ENCODE data around the gene CYTL1.

GRCh38 chr4:4991541-4992099 lies 27.6 kb downstream of the CYTL1 start:
- no peak for TF ChIP-seq POLR2A (IDR thresholded peaks at IDR 0.05)
- no peak for TF ChIP-seq CTCF (IDR thresholded peaks at IDR 0.05)
- no peak for TF ChIP-seq POLR2AphosphoS5 (IDR thresholded peaks at IDR 0.05)
